HG03565 (cell line): Measurements from ENCODE around the gene KIFC3.
"Not testable (repeated sequence)": the region's sequence is repeated elsewhere in the genome, so short reads cannot be mapped to it uniquely, and the experiment has no call there.

ENCODE experiments used
- ATAC-seq: cut with Tn5 transposase; IDR thresholded peaks from one replicate; pipeline ENCODE4 v1.9.1; 2021; ENCODE audit warnings: mild to moderate bottlenecking, moderate library complexity; ENCODE audit not compliant: unreplicated experiment

Gene KIFC3

DNA sequence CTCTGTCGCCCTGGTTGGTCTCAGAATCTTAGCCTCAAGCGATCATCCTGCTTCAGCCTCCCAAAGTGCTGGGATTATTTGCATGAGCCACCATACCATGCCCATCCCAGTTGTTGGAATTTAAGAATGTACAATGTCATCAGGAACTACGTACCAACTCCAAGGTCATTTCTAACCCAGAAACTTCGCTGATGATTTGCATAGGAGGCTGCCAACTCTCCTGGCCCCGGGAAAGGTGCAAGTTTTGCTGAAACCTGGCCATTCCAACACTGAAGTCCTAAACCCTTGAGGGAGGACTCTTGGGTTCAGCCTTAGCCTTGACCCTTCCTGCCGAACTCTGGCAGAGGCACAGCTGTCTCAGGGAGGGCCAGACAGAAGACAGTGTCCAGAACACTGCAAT lies 2.9 kb upstream of the KIFC3 start:
- no peak for ATAC-seq

DNA sequence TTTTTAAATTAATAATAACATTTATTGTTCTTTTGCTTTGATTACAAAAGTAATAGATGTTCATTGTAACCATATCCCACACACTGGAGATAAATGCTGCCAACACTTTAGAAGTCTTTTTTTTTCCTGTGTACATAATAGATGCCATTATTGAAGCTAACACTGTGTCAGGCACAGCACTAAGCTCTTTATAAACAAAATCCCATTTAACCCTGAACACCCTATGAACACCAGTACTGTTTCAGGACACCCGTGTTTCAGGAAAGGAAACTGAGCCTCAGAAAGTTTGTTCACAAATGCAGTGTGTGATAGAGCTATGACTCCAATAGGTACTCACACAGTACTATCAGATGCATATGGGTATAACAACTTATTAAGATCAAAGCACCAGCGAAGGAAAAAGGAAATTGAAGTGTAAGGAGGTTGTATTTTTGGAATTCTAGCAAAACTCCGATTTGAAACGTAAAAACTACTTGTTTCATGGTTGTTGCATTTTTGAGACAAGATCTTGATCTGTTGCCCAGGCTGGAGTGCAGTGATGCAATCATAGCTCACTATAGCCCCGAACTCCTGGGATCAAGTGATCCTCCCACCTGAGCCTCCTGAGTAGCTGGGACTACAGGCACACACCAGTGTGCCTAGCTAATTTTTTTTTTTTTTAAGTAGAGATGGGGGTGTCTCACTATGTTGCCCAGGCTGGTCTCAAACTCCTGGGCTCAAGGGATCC lies 2.0 kb upstream of the KIFC3 start:
- ATAC-seq: no peak

DNA sequence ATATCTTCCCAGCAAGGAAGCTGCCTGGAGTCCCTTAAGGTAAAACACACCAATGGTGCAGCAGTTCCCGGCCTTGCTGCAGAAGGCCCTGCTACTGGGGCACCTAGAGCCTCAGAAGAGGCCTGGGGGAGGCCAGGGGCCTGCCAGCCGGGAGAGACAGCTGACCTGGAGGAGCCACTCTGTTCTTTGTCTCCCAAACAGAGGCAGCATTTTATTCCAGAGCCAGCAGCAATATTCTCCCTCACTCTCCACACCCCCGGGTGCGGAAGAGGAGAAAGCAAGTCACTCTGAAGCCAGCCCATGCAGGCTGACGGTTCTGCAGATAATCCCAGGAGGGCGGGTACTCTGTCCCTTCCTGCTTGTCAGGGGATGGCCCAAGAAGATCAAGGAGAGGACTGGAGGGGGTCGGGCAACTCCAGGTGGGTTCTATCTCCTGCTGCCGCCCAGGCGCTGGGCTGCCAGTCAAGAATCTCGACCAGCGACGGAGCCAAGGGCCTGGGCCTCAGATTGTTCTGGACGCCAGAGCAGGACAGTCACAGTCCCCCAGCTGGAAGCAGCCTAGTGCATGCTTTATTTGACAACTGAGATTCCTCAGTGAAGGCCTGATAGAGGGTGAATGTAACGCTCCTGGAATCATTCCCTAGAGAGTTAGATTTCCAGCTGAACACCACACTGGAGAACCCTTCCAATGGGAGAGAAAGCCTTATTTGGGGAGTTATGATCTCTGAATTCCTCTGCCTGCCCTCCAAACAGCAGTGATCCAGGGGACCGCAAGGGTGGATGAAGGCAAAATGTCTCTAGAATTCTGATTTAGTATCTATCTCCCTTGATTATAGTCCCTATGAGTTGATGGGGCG lies 1.1 kb upstream of the KIFC3 start:
- no peak for ATAC-seq

DNA sequence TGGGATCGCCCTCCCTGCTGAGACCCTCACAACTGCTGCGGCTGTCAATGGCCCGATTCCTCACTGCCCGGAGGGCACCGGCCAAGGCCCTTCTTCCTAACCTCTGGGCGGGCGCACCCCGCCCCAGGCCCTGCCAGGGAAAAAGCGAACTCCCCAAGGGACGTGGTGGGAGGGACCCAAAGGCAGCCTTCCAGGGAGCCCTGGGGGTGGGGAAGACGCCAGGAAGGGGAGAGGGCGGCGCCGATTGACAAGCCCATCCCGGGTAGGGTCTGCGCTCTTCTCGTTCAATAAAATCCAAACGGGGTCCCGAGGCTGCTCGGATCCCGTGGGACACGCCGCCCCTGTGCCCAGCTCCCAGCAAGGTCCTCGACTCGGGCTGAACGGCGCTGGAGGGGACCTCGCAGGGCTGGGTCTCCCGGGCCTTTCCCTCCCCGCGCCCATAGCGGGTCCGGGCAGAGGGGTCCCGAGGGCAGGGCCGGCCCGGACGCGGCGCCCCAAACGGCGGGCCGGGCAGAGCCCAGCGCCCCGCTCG lies 416 bp downstream of the KIFC3 start:
- no peak for ATAC-seq

DNA sequence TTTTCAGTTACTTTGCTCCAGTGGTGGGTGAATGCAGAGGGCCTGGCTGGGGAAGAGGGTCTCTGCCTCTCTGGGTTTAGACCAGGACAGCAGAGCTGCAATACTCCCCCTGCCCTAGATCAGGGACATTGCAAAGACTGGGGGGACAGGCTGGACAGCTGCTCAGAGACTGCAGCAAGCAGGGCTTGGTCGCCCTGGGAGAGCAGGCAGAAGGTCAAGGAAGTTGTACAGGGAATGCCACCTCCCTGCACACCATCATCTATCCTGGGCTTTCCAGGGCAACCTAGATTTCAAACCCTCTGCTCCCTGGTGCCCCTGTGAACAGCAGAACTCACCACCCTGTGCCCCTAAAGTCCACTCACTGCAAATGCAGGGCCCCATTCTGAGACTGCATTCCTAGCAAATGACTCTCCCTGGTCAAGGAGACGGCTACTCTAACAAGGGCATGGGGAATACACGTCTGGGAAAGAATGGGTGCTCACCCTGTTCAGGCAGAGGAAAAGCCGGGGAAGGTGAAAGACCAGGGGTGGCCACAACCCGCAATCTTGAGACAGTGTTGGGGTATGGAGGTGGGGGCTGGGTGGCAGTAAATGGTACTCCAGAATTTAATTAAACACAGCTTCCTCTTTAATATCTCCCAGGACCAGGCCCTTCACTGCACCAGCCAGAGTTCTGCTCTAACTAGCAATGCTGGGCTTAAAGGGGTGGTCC lies 1.0 kb downstream of the KIFC3 start:
- ATAC-seq: no peak

DNA sequence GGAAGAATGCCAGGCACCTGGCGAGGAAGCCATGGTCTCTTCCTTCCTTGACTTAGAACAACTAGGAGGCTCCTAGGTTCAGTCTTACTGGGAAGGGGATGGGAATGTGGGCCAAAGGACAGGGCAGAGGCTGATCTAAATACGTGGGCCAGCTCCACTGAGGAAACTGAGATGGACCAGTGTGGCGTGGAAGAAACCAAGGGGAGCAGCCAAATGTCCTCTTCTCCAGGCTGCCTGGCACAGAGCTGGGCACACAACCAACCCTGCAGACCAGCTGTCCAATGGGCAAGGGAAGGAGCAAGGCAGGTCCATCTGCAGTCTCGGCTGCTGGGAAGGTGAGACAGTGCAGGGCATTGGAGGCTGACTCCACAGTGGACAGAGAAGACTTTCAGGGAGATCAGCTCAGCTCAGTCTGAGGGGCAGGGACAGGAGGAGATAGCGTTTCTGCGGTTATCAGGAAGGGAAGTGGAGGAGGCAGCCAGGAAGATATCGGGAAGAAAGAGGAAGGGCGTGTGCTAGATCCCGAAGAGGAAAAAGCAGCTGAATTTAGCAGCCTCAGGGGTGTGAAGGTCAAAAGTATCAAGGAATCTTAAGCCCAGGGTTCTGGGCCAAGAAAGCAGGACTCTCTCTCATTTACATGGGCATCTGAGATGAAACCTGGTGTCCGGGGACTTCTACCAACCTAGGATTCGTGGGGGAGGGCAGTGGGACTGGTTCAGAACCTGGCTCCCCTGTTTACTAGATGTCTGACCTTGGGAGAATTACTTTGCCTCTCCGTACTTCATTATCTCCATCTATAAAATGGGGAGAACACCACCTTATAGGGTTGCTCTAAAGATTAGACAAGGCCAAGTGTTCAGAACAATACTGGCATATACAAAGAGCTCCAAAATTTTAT lies 1.8 kb downstream of the KIFC3 start:
- no peak for ATAC-seq

DNA sequence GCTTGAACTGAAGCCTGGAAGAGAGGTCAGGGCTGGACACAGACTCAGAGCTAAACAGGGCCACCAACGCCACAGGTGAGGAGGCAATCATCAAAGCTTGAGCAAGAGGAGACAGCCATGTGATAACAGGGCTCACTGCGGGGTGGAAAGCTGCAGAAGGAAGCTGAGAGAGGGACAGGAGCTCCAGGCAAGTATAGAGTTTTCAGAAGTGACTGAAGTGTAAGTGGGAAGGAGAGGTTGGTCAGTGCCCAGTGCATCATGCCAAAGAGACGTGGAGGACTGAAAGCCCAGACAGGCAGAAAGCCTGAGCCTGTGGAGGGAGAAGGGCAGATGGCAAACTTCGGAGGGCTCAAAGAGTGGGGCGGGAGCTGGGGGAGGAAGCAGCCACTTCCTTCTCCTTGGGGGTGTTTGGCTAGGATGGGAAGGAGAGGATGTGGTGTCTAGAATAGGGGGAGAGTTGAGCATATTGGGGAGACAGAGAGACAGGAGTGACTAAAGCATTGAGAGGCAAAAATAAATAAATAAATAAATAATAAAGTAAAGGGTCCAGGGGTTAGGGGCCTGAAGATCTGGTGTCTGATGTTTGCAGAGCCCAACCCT lies 2.6 kb downstream of the KIFC3 start:
- no peak for ATAC-seq

DNA sequence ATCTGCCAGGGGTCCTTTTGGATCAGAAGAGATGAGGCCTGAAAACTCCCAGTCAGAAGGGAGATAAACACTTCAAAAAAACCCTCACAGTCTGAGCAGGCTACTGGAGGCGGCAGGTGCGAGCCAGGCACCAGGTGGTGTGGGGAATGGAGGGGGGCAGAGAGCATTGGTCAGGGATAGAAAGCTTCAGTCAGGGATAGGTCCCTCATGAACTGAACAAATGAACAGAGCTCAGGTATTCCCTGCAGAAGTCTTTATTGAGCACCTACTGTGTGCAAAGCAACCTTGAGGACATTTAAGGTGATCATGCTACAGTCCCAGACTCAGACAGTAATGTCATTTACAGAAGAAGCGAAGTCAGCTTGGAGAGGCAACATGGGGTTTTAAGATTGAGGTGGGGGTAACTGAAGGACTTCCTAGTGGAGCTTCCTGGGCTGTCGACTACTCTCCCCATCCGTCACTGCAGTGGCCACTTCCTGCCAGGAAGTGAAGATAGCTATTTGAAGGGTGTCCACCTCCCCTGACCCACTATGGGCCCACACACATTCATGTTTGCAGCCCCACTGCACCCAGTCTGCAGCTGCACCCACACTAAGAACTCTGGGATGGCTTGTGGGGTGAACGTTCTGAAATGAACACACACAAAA lies 3.2 kb downstream of the KIFC3 start:
- ATAC-seq: no peak

DNA sequence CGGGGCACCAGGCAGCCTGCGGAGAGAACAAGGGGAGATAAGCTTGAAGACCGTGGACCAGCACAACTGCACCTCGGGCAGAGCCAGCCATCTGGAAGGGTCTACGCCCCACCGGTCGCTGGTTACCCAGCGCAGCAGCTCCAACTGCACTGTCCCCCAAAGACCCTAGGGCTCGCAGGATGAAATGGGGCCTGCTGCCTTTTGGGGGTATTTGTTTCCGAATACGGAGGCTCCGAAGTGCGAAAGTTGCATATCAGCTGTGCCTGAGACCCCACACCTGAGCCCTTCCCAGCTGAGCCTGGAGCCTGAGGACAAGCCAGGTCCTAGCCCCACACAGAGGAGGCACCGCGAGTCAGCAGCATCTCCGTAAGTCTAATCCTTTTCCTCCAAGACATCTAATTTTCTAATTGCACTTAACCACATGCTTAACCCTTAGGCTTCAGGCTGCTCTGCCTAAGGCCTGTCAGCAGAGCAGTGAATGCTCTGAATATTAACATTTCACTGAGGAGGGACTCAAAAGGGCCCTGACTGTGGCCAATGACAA lies 4.0 kb downstream of the KIFC3 start:
- no peak for ATAC-seq

DNA sequence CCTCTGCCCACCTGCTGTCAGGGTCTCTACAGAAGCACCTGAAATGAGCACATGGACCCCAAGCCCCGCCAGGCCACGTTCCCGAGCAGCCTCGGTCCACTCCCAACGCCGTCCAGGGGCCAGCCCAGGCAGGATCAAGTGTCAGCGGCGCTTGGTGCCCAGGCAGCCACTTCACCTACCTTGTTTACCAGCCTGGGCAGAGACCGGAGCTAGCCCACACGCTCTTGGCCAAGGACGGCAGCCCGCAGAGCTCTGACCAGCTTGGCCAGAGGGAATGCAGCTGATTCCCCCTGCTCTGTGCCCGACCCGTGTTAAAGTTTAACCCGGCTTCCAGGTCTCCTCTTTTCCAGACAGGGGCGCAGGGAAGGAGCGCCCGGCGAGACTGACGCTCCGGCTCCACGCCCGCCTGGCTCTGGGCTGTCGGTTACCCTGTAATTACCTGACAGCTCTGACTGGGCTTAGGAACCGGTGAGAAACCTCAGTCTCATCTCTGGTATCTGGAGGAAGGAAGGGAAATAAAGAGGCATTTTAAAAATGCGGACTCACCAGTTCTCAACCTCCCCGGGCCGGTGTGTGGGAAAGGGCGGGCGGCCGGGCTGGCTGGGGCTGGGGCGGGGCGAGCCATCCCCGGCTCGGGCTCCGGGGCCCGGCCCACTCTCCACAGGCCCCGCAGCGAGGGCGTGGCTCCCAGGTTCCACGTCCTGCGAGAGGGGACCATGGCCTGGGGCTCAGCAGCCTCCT lies 4.6 kb downstream of the KIFC3 start:
- ATAC-seq: no peak

DNA sequence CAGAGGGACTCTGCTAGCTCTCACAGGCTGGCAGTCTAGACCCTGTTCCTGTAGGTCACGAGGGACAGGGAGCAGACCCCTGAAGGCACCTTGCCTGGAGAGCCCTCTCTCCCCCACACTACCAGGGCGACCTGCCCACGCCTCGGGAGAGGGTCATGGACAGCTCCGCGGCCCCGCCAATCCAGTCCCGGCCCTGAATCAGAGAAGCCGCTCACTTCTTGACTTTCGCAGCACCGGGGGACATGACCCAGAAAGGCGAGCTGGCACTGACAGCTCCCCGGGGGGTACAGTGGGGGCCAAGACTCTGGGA lies 5.1 kb downstream of the KIFC3 start:
- no peak for ATAC-seq

DNA sequence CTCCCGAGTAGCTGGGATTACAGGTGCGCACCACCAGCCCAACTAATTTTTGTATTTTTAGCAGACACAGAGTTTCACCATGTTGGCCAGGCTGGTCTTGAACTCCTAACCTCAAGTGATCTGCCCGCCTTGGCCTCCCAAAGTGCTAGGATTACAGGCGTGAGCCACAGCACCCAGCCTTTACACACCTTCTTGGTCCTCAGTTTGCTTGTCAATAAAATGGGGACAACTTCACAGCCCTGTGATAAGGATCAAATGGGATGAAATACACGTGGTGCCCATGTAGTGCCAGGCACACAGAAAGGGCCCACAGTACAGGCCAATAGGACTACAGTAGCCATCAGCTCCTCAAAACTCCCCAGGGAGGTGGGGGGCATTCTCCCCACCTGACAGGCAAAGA lies 6.3 kb downstream of the KIFC3 start:
- not testable (repeated sequence) for ATAC-seq

DNA sequence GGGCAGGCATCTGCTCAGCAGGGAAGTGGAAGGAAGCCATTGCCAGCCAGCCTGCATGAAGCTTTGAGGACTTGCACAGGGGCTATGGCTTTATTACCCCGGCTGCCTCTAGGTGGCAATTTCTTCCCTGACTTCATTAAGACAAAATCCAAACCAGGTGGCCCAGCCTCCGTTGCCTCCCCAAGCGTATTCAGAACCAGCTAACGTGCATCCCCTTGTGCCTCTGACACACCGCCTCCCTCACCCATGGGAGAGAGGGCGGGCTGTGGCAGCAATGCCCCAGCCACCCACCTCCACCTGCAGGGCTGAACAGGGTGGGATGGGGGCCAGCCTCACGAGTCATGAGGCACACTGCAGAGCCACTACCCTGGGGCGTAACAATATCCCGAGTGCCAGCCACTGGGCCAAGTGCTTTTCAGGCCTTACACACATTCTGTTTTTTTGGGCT lies 6.8 kb downstream of the KIFC3 start:
- ATAC-seq: no peak

DNA sequence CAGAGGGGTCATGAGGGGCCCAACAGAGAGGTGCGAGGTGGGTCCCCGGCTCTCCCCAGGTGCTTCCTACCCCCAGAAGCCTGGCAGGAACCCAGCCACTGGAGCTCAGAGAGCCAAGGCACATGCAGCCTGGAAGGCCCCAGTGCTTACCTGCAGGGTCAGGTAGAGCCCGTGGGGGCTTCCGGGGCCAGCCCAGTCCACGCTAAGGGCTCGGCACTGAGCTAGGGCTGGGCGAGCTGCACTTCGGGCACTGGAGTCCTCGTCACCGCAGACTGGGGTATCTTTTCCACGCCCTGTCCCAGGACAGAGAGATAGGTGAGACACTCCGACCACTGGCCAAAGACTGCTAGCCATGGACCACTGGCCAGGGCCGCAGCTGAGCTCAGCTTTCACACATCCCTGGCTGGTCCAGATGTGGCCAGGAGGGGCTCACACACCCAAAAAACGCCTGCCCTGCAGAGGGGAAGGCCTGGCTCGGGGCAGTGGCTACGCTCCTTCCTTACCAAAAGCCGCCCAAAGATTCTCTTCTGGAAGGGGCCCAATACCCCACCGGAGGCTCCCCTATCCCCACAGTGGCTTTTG lies 7.4 kb downstream of the KIFC3 start:
- ATAC-seq: no peak

DNA sequence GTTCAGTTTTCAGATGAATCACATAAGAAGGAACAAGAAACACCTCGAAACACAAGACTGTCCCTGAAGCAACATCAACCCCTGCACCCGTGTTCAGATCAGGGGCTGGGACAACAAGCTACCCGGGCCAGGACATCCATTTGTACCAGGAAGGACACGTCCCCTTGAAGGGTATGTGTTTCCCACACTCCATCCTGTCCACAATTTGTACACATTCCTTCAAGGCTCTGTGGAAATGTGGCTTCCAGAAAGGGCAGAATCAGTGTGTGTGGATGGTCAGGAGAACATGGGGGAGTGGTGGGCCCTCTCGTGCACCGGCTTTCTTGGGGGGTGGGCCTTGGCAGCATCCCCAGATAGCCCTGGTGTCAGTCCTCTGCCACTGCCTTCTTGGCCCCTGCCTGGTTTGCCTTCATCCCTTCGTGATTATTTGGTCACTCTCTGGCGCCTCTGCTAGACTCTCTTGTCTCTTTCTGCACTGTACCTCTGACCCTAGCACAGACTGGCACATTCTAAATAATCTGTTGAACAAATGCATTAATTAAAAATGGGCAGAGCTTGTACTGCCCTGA lies 10.3 kb downstream of the KIFC3 start:
- no peak for ATAC-seq

DNA sequence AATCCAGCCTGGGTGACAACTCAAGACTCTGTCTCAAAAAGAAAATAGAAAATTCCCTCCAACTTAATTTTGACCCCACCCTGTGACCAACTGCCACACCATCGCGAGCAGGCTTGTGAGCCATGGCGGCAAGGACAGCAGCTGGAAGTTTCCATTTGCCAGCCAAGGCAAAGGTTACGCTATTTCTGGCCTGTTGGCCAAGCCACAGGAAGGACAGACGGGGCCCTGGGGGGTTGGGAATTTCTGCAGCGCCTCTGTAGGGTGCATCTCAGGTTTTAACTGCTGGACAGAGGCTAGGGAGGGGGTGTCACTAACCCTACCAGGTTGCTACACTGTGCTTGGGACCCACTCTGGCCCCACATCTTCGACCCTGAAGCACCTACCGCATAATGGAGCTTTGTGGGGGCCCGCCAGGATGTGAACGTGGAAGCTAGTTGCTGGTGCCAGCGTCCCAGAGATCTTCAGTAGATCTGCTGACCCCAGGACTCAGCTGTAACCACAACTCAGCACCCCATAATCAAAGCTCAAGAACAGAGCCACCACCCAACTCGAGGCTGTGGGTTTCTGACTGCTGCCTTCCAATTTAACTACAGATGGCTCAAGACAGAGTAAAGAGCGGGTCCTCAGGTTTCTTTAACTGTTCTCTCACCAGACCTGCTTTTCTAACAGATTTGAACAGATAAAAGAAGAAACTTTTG lies 10.9 kb downstream of the KIFC3 start:
- ATAC-seq: no peak

DNA sequence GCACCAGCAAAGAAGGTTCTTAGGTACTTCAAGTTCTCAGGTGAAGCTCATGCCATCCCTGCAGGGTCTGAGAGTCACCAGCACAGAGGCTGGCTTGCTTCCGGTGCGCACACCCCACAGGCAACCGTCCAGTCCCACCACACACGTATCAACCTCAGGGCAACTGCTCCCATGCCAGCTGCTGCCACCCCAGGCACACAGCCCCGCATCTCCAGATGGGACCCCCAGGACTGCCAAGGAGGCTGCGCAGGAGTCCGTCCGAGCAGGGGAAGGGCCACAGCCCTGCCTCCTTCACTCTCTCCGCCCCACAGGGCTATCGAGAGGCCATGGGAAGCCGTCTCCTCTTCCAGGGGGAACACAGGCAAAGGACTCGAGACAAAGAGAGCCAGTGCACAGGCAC lies 13.3 kb downstream of the KIFC3 start:
- no peak for ATAC-seq
